CD4-positive, alpha-beta memory T cell (primary cell): ENCODE measurements around the gene SART1. TPM values are rescaled to one million over a fixed set of nuclear protein-coding genes. Genes with fewer than 3 reads are reported as not detected.
A peak's percentile ranks its signal among the peaks of the same experiment; 100 is the strongest.

Source experiments
- CTCF ChIA-PET: fragments of 350-600 bp; sonication (Branson Sonifier 250); formaldehyde crosslinking; loops from one replicate; lab custom pipeline; 2021; ENCODE audit warnings: inconsistent platforms; ENCODE audit not compliant: partially characterized antibody; lab: Charles Lee
- POLR2A ChIA-PET: fragments of 350-600 bp; sonication (Branson Sonifier 250); formaldehyde crosslinking; loops from one replicate; lab custom pipeline; 2021; ENCODE audit not compliant: partially characterized antibody; lab: Charles Lee
- DNase-seq, 5 donors: peaks; one replicate each; pipeline versions ENCODE4 v3.0.0 to v3.0.0-alpha.2; 2020 to 2022; ENCODE audit warnings: mixed read lengths in 1 of 5
- H3K27ac ChIP-seq: one replicate; pipeline ENCODE4 v1.7.0; 2013; ENCODE audit warnings: low read depth, low read length
- H3K27me3 ChIP-seq: 2 replicates; pipeline ENCODE4 v1.7.0; 2013; ENCODE audit warnings: mild to moderate bottlenecking, low read length, moderate library complexity; ENCODE audit not compliant: insufficient read depth
- H3K36me3 ChIP-seq: 2 replicates; pipeline ENCODE4 v1.7.0; 2013; ENCODE audit warnings: mild to moderate bottlenecking, low read length, moderate library complexity; ENCODE audit not compliant: insufficient read depth
- H3K4me1 ChIP-seq: 2 replicates; pipeline ENCODE4 v1.7.0; 2013; ENCODE audit warnings: mild to moderate bottlenecking, low read length, moderate library complexity; ENCODE audit not compliant: insufficient read depth
- H3K4me3 ChIP-seq, 2 donors: one replicate each; pipeline ENCODE4 v1.7.0; 2013; ENCODE audit warnings: low read length in 2 of 2, mild to moderate bottlenecking in 1 of 2
- H3K9me3 ChIP-seq, 2 donors: one replicate each; pipeline ENCODE4 v1.7.0; 2013; ENCODE audit warnings: low read length in 2 of 2, control low read depth in 1 of 2; ENCODE audit not compliant: control insufficient read depth in 1 of 2
- H3K27ac Mint-ChIP-seq, 7 donors: one replicate each; pipeline ENCODE4 v1.8.0; 2020 to 2021; ENCODE audit warnings: mixed read lengths in 7 of 7, mild to moderate bottlenecking in 6 of 7, inconsistent platforms in 3 of 7, moderate library complexity in 3 of 7
- H3K27me3 Mint-ChIP-seq, 2 donors: one replicate each; pipeline ENCODE4 v1.8.0; 2020 to 2021; ENCODE audit warnings: mixed read lengths in 2 of 2
- H3K36me3 Mint-ChIP-seq, 2 donors: one replicate each; pipeline ENCODE4 v1.8.0; 2020 to 2021; ENCODE audit warnings: mixed read lengths in 2 of 2, inconsistent platforms in 1 of 2, mild to moderate bottlenecking in 1 of 2
- H3K4me1 Mint-ChIP-seq, 4 donors: one replicate each; pipeline ENCODE4 v1.8.0; 2020 to 2021; ENCODE audit warnings: mixed read lengths in 4 of 4, mild to moderate bottlenecking in 1 of 4
- H3K4me3 Mint-ChIP-seq, 8 donors: one replicate each; pipeline ENCODE4 v1.8.0; 2020 to 2021; ENCODE audit warnings: mixed read lengths in 8 of 8, mild to moderate bottlenecking in 7 of 8, moderate library complexity in 6 of 8, inconsistent platforms in 3 of 8
- H3K9me3 Mint-ChIP-seq, 8 donors: one replicate each; pipeline ENCODE4 v1.8.0; 2020 to 2021; ENCODE audit warnings: mixed read lengths in 8 of 8, mild to moderate bottlenecking in 5 of 8, inconsistent platforms in 3 of 8, moderate library complexity in 1 of 8
- intact Hi-C: fragments of 100-400 bp; cut with micrococcal nuclease; formaldehyde crosslinking; loops from one replicate; pipeline ENCODE4 v1.15.1; 2023
- polyA plus RNA-seq, 2 donors: library from polyadenylated mRNA; unstranded; fragments of 300-500 nt; fragmentation: Illumina TruSeq; gene quantifications; one replicate each; pipeline ENCODE4 v1.2.3, GENCODE V29; 2021
- total RNA-seq, 2 experiments: library from RNA; stranded (reverse); gene quantifications; one replicate each; pipeline ENCODE4 v1.2.3, GENCODE V29; 2021

The SART1 gene
- total and polyA plus RNA-seq, 4 experiments from 2014 or later, result 11.5 to 90.6 (median 67.2) TPM

- Mint-ChIP-seq H3K27me3 (no peaks in the 10 kb centered on the region), H3K4me3 (no peak overlapping the region), H3K9me3 (no peaks in the 10 kb centered on the region), H3K36me3 (no peaks in the 10 kb centered on the region), H3K4me1 (no peaks in the 10 kb centered on the region), H3K27ac (no peak overlapping the region)
- H3K27ac ChIP-seq, result no peak overlapping the region
- no peaks in the 10 kb centered on the region for H3K9me3 ChIP-seq
- POLR2A ChIA-PET, result no interaction called here
- no peak overlapping the region for H3K4me3 ChIP-seq
- no peaks in the 10 kb centered on the region for H3K4me1 ChIP-seq
- no peaks in the 10 kb centered on the region for H3K27me3 ChIP-seq
- intact Hi-C loops, result no loop called here
- CTCF ChIA-PET, result no interaction called here
- no peaks in the 10 kb centered on the region for H3K36me3 ChIP-seq
- no peak for DNase-seq
These were observed 17.3 kb upstream of the SART1 start for GRCh38 chr11:65944191-65944590.

DNA sequence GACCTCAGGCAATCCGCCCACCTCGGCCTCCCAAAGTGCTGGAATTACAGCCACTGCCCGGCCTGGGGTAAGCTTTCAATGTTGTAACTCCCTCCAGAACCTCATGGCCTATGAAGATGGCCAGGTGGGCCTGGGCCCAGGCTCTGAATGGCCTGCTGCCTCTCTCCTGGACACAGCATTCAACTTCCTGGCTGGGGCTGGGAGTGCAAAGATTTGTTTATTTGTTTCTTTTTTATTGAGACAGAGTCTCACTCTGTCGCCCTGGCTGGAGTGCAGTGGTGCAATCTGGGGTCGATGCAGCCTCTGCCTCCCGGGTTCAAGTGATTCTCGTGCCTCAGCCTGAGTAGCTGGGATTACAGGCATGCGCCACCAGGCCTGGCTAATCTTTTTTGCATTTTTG, 16.8 kb upstream of the SART1 start:
- H3K4me3 ChIP-seq, result no peak overlapping the region
- no peak overlapping the region for H3K4me3 Mint-ChIP-seq
- POLR2A ChIA-PET, result no interaction called here
- H3K27ac Mint-ChIP-seq, result no peak overlapping the region
- CTCF ChIA-PET, result no interaction called here
- H3K27me3 Mint-ChIP-seq, result no peaks in the 10 kb centered on the region
- no peak overlapping the region for H3K27ac ChIP-seq
- H3K36me3 Mint-ChIP-seq, result no peaks in the 10 kb centered on the region
- DNase-seq, result no peak
- no peaks in the 10 kb centered on the region for H3K9me3 Mint-ChIP-seq
- no peaks in the 10 kb centered on the region for H3K36me3 ChIP-seq
- no peaks in the 10 kb centered on the region for H3K4me1 ChIP-seq
- intact Hi-C loops, result no loop called here
- H3K4me1 Mint-ChIP-seq, result no peaks in the 10 kb centered on the region
- H3K27me3 ChIP-seq, result no peaks in the 10 kb centered on the region
- H3K9me3 ChIP-seq, result no peaks in the 10 kb centered on the region

- Mint-ChIP-seq H3K27ac (no peak within 1 kb of the TSS), H3K9me3 (no peaks in the 10 kb centered on the region), H3K36me3 (no peaks in the 10 kb centered on the region), H3K4me3 (peak within 1 kb of the TSS in 1 of 8 donors; percentile 24), H3K4me1 (no peaks in the 10 kb centered on the region), H3K27me3 (no peaks in the 10 kb centered on the region)
- ChIA-PET POLR2A (no interaction called here), CTCF (no interaction called here)
- Histone ChIP-seq H3K4me3 (no peak within 1 kb of the TSS), H3K36me3 (no peaks in the 10 kb centered on the region), H3K4me1 (no peaks in the 10 kb centered on the region), H3K27ac (no peak within 1 kb of the TSS), H3K27me3 (no peaks in the 10 kb centered on the region), H3K9me3 (no peaks in the 10 kb centered on the region)
- no peak for DNase-seq
- intact Hi-C loops, result no loop called here
These were observed 16.1 kb upstream of the SART1 start, which contains the start of gene TSGA10IP for GRCh38 chr11:65945430-65945911. TSS of gene TSGA10IP (plus strand) at chr11:65945480. CDS start at chr11:65945676, 196 bp downstream.

GRCh38 chr11:65945941-65946558, 15.5 kb upstream of the SART1 start:
- Mint-ChIP-seq H3K36me3 (no peaks in the 10 kb centered on the region), H3K4me3 (peak overlapping the region in 1 of 8 donors; percentile 24), H3K27ac (no peak overlapping the region), H3K4me1 (no peaks in the 10 kb centered on the region), H3K9me3 (no peaks in the 10 kb centered on the region), H3K27me3 (no peaks in the 10 kb centered on the region)
- no peak overlapping the region for H3K27ac ChIP-seq
- intact Hi-C loops, result no loop called here
- ChIA-PET CTCF (no interaction called here), POLR2A (no interaction called here)
- no peak for DNase-seq
- H3K9me3 ChIP-seq, result no peaks in the 10 kb centered on the region
- no peaks in the 10 kb centered on the region for H3K36me3 ChIP-seq
- no peaks in the 10 kb centered on the region for H3K27me3 ChIP-seq
- no peaks in the 10 kb centered on the region for H3K4me1 ChIP-seq
- no peak overlapping the region for H3K4me3 ChIP-seq

GRCh38 chr11:65946655-65947054, 14.9 kb upstream of the SART1 start:
- H3K4me1 ChIP-seq, result no peaks in the 10 kb centered on the region
- no peaks in the 10 kb centered on the region for H3K9me3 ChIP-seq
- no peaks in the 10 kb centered on the region for H3K4me1 Mint-ChIP-seq
- intact Hi-C loops, result no loop called here
- CTCF ChIA-PET, result no interaction called here
- H3K4me3 ChIP-seq, result no peak overlapping the region
- H3K36me3 Mint-ChIP-seq, result no peaks in the 10 kb centered on the region
- POLR2A ChIA-PET, result no interaction called here
- no peaks in the 10 kb centered on the region for H3K36me3 ChIP-seq
- H3K27me3 ChIP-seq, result no peaks in the 10 kb centered on the region
- H3K4me3 Mint-ChIP-seq, result no peak overlapping the region
- no peak overlapping the region for H3K27ac Mint-ChIP-seq
- no peak overlapping the region for H3K27ac ChIP-seq
- no peaks in the 10 kb centered on the region for H3K27me3 Mint-ChIP-seq
- H3K9me3 Mint-ChIP-seq, result no peaks in the 10 kb centered on the region
- DNase-seq, result no peak

DNA sequence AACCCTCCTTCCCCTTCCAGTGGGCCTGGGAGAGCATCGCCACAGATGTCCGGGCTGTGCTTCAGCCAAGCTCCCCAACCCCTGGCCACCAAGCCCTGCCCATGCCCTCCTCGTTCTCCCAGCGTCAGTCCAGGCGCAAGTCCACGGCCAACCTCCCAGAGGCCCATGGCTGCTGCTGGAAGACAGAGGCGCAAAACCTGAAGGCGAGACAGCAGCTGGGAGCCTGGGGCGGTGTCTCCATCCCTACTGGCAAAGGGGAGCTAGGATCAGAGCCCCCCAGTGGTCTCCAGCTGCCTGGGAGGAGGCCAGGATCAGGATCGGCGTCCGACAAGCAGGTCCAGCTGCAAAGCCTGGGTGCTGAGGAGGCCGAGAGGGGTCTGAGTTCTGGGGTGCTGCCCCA, 14.4 kb upstream of the SART1 start:
- Mint-ChIP-seq H3K27me3 (no peaks in the 10 kb centered on the region), H3K4me1 (no peaks in the 10 kb centered on the region), H3K36me3 (no peaks in the 10 kb centered on the region), H3K27ac (no peak overlapping the region), H3K9me3 (no peaks in the 10 kb centered on the region), H3K4me3 (no peak overlapping the region)
- intact Hi-C loops, result no loop called here
- Histone ChIP-seq H3K27me3 (no peaks in the 10 kb centered on the region), H3K9me3 (no peaks in the 10 kb centered on the region), H3K36me3 (no peaks in the 10 kb centered on the region), H3K4me1 (no peaks in the 10 kb centered on the region), H3K4me3 (no peak overlapping the region), H3K27ac (no peak overlapping the region)
- DNase-seq, result no peak
- CTCF ChIA-PET, result no interaction called here
- POLR2A ChIA-PET, result no interaction called here

- H3K36me3 ChIP-seq, result no peaks in the 10 kb centered on the region
- H3K36me3 Mint-ChIP-seq, result no peaks in the 10 kb centered on the region
- H3K27ac ChIP-seq, result no peak overlapping the region
- H3K9me3 Mint-ChIP-seq, result no peaks in the 10 kb centered on the region
- DNase-seq, result no peak
- H3K27ac Mint-ChIP-seq, result no peak overlapping the region
- H3K9me3 ChIP-seq, result no peaks in the 10 kb centered on the region
- ChIA-PET POLR2A (no interaction called here), CTCF (no interaction called here)
- no peak overlapping the region for H3K4me3 Mint-ChIP-seq
- H3K4me3 ChIP-seq, result no peak overlapping the region
- no peaks in the 10 kb centered on the region for H3K4me1 Mint-ChIP-seq
- no peaks in the 10 kb centered on the region for H3K27me3 Mint-ChIP-seq
- no peaks in the 10 kb centered on the region for H3K27me3 ChIP-seq
- H3K4me1 ChIP-seq, result no peaks in the 10 kb centered on the region
- intact Hi-C loops, result no loop called here
These were observed 13.9 kb upstream of the SART1 start for GRCh38 chr11:65947603-65948125.
